Fibroblast of villous mesenchyme (primary cell): ENCODE results near the gene CTNNA2. TPM values are rescaled to one million over a fixed set of nuclear protein-coding genes. Genes with fewer than 3 reads are reported as not detected.

Source experiments
- DNase-seq: peaks from one replicate; pipeline ENCODE4 v3.0.0-alpha.2; 2010; ENCODE audit warnings: low read depth
- H3K4me3 ChIP-seq: 2 replicates; pipeline ENCODE4 v1.5.1; 2011; ENCODE audit warnings: low read depth, mild to moderate bottlenecking, low read length
- total RNA-seq: library from RNA; depleted of rRNA; stranded (reverse); fragments of >200 nt; gene quantifications from 2 replicates; pipeline ENCODE4 v1.2.3, GENCODE V29; 2012
- TF ChIP-seq, protein P1 (sequence below): IDR thresholded peaks from 2 replicates; pipeline ENCODE4 v1.5.1; 2012; ENCODE audit warnings: low read depth, mild to moderate bottlenecking, low read length; ENCODE audit not compliant: insufficient read depth

CTNNA2 gene
- total RNA-seq, 1 donor = not detected

- no peak for DNase-seq
- TF ChIP-seq, protein P1, sequence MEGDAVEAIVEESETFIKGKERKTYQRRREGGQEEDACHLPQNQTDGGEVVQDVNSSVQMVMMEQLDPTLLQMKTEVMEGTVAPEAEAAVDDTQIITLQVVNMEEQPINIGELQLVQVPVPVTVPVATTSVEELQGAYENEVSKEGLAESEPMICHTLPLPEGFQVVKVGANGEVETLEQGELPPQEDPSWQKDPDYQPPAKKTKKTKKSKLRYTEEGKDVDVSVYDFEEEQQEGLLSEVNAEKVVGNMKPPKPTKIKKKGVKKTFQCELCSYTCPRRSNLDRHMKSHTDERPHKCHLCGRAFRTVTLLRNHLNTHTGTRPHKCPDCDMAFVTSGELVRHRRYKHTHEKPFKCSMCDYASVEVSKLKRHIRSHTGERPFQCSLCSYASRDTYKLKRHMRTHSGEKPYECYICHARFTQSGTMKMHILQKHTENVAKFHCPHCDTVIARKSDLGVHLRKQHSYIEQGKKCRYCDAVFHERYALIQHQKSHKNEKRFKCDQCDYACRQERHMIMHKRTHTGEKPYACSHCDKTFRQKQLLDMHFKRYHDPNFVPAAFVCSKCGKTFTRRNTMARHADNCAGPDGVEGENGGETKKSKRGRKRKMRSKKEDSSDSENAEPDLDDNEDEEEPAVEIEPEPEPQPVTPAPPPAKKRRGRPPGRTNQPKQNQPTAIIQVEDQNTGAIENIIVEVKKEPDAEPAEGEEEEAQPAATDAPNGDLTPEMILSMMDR = no peak
- no peak overlapping the region for H3K4me3 ChIP-seq
These were observed 288.2 kb downstream of the CTNNA2 start for GRCh38 chr2:79801082-79801481.

GRCh38 chr2:79817288-79817687 is 304.4 kb downstream of the CTNNA2 start:
- TF ChIP-seq, protein P1 = no peak
- no peak overlapping the region for H3K4me3 ChIP-seq
- no peak for DNase-seq

DNA sequence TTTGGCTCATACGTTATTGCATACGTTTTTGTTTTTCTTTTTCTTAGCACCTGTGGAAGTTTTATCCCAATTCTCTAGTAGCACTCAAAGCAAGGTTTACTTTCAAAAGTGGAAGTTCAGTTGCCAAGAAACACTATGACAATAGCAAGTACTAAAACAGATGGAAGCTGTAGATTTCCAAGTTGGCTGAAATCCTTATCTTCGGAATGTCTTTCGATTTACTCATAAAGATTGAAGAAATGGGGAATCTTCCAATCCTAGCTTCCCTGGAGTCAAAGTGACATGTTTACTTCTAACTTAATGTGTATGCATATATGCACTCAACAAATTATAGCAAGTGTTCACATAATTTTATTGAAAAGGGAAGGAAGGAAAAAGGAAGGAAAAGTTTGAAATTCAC is 307.4 kb downstream of the CTNNA2 start:
- no peak overlapping the region for H3K4me3 ChIP-seq
- TF ChIP-seq, protein P1 = no peak
- no peak for DNase-seq

GRCh38 chr2:79822136-79822535 is 309.3 kb downstream of the CTNNA2 start:
- no peak for DNase-seq
- no peak overlapping the region for H3K4me3 ChIP-seq
- TF ChIP-seq, protein P1 = no peak

GRCh38 chr2:79824086-79824786 is 311.4 kb downstream of the CTNNA2 start:
- DNase-seq = no peak
- TF ChIP-seq, protein P1 = no peak

DNA sequence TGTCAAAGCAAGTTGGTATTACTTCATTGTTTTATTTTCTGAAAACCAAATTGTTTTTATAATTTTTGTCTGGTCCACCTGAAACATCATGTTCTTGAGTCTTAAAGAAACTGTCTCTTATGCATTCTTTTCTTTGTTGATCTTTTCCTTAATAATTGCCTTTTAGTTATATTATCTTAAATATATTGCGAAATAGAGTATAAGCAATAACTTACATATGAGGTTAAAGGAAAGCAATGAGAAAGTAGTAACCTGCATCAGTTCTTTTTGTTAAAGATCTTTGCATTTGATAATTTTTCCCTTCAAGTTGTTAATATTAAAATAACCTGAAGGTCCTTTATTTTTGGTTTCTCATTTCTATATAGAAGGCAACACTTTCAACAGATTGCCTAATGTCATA is 315.0 kb downstream of the CTNNA2 start:
- H3K4me3 ChIP-seq = no peak overlapping the region
- TF ChIP-seq, protein P1 = no peak
- DNase-seq = no peak

More at GRCh38 chr2:79824086-79824786, 311.4 kb downstream of the CTNNA2 start:
- H3K4me3 ChIP-seq = no peak overlapping the region

DNA sequence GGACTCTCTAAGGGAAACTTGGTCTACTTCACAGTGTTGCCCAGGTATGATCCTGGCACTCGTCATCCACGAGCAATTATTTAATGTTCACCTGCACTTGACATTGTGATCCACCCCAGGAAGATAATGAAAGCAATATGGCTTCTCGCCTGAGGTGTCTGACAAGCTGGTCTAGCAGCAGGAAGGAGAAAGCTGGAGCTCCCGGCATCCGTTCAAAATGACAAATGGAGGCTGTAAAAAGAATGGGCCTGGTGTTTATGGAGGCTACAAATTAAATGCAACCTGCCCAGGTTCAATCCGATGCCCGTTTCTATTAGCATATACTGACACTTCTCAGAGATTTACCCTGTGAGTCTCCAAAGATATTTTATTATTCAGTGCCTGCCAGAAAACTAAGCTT is 317.6 kb downstream of the CTNNA2 start:
- TF ChIP-seq, protein P1 = no peak
- no peak for DNase-seq
- H3K4me3 ChIP-seq = no peak overlapping the region
